ENCODE results near the gene RUNX2.
A peak's percentile ranks its signal among the peaks of the same experiment; 100 is the strongest.
"Not testable (repeated sequence)": the region's sequence is repeated elsewhere in the genome, so short reads cannot be mapped to it uniquely, and the experiment has no call there.

Gene RUNX2

DNA sequence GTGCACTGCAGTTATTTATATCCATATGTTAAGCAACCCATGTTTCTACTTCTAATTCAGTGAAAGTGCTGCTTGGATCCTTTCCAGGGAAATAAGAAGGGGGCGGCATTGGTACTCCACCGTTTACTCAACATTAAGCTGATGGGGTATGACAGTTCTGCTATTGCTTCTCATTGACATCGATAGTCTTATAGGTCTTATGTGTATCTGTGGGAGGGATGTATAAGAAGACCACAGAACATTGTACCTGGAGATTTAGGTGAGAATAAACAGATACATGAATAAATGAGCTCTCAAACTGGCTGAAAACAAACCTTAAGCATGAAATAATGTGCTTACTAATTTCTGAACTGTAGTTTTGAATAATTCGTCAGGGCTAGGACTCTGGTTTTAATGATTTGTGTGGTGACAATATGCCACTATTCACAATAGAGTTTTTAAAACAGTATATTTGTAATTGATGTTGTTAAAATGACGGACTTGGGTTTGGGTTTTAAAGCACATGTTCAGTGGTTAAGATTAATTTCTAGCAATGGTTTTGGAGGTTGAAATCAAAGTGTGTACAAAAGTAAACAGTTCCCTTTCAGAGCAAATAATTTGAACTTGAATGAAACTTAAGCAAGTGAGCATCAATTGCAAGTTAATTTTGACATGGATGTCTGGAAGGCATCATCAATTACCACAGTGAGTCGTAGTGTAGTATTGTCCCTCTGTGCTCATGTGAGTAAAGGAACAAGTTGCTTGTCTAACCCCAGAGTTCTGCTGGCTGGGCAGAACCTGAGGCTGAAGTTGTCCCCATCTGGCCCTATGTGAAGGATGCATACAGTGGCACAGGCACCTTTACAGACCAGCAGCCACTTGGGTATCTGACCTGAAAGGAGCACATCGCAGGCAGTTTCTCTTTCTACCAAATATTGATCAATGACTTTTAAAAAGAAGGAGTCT lies 134.3 kb downstream of the RUNX2 start:
- no peak for DNase-seq

- no peak for DNase-seq
These were observed 136.6 kb downstream of the RUNX2 start for GRCh38 chr6:45464685-45465084.

DNA sequence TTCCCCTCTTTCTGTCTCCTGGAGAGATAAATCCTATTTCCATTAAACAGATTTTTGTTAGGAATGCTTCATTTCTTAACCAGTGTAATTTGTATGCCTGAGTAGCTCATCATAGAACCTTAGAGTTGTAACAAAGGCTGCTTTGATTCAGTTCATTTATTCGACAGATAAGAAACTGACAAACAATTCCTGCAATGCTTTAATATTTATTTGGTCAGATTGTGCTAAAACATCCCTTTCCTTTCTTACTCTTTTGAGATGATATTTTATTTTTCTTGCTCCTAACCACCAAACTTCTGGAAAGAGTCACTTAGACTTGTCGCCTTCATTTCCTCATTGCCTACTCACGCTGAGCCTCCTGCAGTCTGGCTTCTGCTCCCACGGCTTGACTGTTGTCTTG lies 138.6 kb downstream of the RUNX2 start:
- no peak for DNase-seq

- not testable (repeated sequence) for DNase-seq
These were observed 139.3 kb downstream of the RUNX2 start for GRCh38 chr6:45467417-45467816.

GRCh38 chr6:45467853-45468252 lies 139.7 kb downstream of the RUNX2 start:
- DNase-seq = peak; percentile 69

- DNase-seq = no peak
These were observed 141.5 kb downstream of the RUNX2 start for GRCh38 chr6:45469663-45470062.

DNA sequence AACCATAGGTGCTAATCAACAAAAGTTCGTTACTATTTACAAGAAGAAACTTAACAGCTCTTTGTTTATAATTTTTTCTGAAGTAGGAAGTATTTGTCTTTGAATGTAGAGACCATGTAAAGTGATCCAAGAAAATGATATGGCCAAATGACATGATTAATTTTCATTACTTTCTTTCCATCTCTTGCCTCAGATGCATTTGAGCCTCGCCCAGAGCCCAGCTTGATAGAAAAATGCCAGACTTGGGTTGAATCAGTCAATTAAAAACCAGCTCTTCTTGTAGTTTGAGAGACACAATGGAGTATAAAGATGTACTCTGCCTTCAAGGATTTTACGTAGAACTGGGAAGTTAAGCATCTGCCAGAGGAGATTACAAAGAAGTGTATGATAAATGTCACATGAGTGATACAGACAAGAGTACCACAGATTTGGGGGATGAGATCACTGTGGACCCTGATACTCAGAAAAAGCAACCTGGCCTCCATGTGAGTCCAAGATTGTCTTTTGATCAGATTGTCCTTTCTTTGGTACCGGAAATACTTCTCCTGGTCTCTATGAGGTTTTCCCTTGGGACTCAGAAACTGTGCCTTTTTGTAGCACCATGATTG lies 142.1 kb downstream of the RUNX2 start:
- DNase-seq = no peak

DNA sequence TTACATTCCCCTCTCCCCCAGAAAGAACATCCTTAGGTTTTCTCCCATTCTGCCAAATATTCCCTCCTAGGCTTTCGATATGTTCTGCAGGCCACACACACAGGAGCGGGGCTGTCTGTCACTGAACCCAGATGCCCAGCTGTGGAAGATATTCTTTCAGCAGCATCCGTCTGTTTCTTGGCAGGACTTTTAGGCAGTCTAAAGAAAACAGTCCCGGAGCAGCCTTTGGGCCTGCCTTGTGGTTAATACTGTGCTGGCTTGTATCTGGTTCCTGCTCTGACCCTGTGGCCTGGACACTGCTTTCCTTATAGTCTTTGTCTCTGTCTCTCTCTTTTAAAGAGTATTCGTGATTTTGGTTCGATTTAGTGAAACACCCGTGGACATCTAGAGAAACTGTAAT lies 144.3 kb downstream of the RUNX2 start:
- no peak for DNase-seq

DNA sequence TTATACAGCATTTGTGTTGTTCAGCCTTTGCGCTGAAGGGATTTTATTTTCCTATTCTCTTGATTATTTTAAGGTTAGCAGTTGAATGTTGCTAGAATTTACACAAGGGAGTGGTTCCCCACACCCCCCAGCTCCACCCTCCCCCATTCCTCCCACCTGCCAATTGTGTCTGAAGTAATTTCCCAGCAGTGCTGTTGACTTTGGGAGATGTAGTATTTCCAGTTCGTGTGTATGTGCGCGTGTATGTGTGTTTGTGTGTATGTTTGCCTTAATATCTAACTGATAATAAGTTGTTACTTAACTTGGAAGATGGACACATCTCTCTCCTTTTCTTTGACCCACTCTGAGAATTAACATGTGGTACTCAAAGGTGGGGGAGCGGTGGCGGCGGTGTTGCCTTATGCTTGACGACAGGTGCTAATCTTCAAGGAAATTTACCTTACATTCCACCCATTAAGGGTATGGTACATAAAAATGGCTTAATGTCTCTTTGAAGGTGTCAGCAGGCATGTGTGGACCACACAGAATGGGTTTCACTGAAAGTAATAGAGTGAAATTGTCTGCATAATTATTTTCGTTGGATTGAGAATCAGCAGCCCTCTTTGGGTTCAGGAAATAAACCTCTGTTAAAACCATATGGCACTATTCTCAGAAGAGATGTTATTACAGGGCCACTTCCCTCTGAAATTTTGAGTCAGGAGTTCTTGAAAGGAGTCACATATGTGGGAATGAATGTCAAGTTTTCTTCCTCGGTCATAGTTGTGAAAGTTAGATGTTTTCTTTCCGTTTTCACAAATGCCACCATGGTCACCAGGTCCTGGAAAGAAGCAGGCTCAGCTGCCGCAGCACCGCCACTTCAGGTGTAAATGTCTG lies 145.2 kb downstream of the RUNX2 start:
- no peak for DNase-seq

DNA sequence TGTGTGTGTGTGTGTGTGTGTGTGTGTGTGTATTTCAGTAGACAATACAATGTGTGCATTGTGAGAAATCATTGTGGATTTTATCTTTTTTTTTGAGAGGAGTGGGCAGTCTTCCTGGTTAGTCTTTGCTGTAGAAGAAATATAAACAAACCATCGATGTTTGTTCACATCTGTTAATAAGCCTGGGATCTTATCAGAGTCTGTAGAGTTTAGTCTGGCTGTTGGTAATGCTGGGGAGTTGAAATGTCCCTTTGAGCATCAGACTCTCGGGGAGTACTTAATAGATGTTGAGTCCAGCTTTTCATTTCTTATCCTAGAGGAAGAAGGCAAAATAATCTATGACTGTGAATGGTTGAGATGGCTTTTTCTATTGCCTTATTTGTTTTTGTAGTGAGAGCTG lies 146.2 kb downstream of the RUNX2 start:
- no peak for DNase-seq

DNA sequence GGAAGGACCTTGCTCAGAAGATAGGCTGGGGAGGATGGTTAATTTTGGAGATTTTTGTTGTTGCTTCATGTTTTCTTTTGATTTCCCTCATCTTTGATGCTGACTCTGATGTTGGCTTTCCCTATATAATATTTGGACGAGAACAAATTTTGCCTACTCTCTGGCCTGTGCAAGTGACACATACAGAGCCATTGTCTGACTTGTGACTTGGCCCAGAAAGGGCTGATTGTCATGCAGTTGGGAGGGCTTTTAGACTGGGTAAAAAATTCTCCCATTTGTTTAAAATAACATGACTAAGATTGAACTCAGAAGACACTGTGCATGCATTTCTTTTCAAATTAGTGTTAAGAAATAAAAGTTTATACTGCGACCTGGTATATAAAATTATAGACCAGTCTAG lies 148.2 kb downstream of the RUNX2 start:
- DNase-seq = no peak

DNA sequence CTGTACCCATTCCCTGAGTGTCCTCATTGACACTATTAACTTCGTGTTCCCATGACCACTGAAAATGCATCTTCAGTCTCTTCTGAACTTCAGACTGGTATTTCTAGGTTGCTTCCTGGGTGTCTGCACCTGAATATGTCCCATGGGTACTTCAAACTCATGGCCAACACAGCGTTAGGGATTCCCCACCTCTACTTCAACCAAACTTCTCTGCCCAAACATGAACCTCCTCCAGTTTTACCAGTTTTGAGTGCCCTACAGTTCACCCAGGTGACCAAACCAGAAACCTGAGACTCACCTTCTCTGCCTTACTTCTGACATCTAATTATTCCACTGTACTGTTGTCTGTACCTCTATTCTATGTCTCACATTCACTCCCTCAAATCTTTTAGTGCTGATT lies 149.1 kb downstream of the RUNX2 start:
- no peak for DNase-seq

- DNase-seq = no peak
These were observed 149.7 kb downstream of the RUNX2 start for GRCh38 chr6:45477790-45478189.

DNA sequence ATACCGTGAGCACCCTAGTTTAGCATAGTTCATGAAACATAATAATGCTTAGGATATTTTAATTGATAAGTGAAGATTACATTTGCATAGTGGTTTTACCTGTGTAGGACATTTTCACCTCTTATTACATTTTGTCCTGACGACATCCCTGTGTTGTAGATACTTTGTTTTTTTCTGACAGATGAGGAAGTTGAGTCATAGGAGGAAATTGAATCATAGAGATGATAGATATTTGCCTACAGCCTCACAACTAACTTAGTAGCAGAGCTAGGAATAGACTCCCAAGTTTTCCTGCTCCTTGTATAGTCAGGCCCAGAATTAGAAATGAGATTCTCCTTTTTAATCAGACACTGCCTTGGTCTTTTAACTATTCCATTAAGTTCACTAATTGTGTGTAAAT lies 150.1 kb downstream of the RUNX2 start:
- peak; percentile 54 for DNase-seq

DNA sequence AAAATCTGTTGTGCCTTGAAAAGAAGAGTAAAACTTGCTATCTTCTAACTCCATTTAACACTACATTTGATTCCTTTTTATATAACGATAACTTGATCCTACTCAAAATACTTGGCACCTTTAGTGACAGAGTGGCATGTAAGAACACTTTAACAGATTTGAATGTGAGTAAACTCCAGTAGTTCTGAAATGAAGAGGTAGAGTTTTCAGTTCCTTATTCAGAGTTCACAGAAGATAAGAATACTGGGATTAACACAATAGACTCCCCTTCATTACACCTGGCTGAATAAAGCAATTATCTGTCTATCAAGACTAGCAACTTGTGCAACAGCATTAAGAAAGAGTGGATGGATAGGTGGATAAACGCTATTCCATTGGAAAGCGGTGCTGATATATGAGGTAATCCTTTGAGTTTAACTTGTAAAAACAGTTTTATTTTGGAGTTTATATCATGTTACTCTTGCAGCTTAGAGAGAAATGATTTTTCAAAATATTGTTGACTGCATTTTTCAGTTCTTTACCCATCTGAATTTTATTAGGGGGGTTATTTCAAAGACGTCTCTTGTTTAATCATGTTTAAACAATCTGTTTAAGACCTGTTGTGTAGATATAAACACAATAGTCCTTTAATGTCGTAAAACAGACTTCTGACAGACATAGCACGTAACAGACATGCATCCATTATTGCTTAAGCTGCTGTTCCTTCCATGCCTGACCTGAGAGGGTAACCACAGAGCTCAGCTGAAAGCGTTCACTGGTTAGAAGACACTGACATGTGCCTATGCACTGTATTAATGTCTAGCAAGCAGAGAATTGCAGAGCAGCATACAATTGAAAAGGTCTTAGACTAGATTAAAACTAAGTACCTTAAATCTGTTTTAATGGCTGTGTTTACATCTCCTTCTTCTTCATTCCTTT lies 152.0 kb downstream of the RUNX2 start:
- DNase-seq = peak; percentile 79

DNA sequence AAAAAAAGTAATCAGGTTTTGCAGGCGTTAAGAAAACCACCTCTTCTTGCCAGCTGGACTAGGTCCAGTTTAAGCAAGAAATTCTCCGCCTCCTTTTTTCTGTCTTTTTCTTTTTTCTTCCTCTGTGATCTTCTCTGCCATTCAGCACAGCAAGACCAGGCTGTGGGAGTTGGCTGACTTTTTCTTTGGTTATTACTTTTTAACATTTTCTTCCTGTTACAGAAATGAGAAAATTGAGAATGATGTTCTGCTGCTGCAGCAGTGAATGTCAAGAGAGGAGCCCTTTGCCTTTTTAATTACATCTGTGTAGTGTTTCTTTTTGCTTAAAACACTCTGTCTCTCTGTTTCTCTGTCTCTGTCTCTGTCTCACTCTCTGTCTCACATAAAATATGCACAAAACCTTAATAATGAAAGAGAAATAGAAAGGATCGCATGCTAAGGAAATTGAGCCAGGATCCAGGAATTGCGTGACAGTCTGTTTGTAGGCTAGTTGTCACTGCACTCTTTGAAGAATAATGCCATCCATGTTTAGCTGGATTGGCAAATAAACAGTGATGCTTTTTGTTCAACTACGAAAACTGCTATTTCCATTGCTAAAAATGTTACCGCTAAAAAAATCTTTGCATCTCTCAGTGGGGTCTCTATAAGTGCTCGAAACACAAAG lies 152.8 kb downstream of the RUNX2 start:
- DNase-seq = no peak

DNA sequence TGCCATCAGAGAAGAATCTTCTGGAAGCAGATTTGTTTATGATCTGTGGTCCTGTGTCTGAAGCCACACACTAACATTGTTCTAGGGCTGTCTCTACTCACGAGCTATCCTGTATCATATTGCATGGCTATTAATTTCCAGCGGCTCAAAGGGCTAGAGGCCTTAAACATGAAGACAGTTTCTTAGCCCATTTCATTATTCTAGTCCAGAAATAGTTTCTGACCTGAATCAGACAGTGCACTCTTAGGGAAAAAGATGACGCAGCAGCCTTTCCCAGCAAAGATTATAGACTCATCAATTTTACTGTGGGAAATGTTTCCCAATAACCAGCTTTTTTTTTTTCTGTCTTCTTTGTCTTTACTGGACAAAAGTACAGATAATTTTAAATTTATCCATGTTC lies 154.9 kb downstream of the RUNX2 start:
- DNase-seq = no peak

DNA sequence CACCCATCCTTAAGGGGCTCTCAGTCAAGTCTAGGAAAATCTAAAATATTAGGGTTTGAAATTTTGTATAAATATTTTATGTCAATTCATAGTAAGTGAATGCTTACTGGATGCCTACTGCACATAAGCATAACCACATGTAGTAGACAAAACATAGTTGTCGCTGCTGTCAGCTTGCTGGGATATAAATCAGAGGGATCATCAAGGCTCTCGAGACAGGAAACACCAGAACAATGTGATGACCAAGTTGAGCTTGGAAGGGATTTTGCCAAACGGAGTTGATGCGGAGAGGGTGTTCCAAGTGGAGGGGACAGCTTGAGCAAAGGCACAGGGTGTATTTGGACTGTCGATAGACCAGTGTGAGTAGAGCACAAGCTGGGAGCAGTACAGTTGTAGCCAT lies 155.4 kb downstream of the RUNX2 start:
- DNase-seq = no peak

- peak; percentile 38 for DNase-seq
These were observed 158.6 kb downstream of the RUNX2 start for GRCh38 chr6:45486736-45487135.

DNA sequence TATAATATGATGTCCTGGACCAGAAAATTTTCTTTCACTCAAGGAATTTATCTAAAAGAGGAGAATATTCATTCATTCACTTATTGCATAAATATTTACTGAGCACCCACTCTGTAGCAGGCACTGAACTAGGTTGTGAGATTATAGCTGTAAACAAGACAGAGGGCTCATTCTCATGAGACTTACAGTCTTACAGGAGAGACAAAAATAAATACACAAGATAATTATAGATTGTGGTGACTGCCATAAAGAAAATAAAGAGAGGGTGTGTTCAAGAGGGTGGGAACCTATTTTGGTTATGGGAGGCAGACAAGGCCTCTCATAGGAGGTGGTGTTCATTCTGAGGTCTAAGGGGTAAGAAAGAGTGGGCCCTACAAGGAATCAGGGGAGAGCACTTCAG lies 159.5 kb downstream of the RUNX2 start:
- DNase-seq = no peak

DNA sequence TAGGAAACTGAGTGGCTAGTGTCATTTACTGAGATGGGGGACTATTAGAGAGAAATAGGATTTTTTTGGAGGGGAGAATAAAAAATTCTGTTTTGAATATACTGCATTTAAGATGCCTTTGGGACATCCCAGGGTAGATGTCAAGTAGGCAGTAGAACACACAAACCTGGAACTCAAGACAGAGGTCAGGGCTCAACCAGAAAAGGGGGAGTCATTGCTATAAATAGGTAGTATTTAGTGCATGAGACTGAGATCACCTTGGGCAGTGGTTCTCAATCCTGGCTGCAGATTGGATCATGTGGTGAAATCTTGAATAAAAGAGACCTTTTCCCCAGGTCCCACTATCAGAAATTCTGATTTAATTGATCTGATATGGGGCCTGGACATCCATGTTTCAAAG lies 160.1 kb downstream of the RUNX2 start:
- DNase-seq = no peak

DNA sequence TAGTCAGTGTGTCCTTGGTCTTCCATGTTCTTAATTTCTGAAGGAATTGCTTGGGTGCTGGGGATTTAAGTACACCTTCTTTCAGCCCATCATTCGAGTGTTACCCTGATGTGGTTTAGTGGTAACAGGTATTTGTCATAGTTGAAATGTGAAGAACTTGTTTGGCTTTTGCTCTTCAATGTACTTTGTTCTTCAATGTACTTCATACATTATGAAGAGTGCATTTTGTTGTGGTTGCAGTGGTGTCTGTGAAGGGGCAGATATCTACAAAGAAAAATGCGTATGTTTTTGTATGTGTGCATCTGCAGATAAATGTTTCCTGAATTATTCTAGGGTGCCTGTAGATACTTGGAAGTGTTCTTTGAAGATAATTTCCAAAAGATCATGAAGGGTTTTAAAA lies 160.8 kb downstream of the RUNX2 start:
- peak; percentile 75 for DNase-seq
